Panc1 (cell line): ENCODE results near the gene COL4A2.
"Not testable (repeated sequence)": the region's sequence is repeated elsewhere in the genome, so short reads cannot be mapped to it uniquely, and the experiment has no call there.

Source experiments
- POLR2AphosphoS5 ChIP-seq: IDR thresholded peaks from 2 replicates; pipeline ENCODE4 v1.6.1; 2012; ENCODE audit warnings: mild to moderate bottlenecking, low read depth, low read length, moderate library complexity
- SIN3A ChIP-seq: IDR thresholded peaks from 2 replicates; pipeline ENCODE4 v1.6.1; 2012; ENCODE audit warnings: low read depth, mild to moderate bottlenecking, low read length, moderate library complexity, borderline replicate concordance; ENCODE audit not compliant: insufficient read depth
- TF ChIP-seq, protein P1 (sequence below): fragments of 450-650 bp; IDR thresholded peaks from 2 replicates; pipeline ENCODE4 v1.5.1; 2017; ENCODE audit warnings: mild to moderate bottlenecking
- TF ChIP-seq, protein P2 (sequence below), 2 experiments: IDR thresholded peaks; 2 replicates each; pipeline ENCODE4 v1.6.1; 2011 to 2012; ENCODE audit warnings: low read depth in 2 of 2, control low read depth in 1 of 2, low read length in 1 of 2, mild to moderate bottlenecking in 1 of 2, moderate library complexity in 1 of 2; ENCODE audit not compliant: insufficient read depth in 1 of 2

GRCh38 chr13:110313261-110313660, 6.2 kb downstream of the COL4A2 start:
- TF ChIP-seq, protein P1, sequence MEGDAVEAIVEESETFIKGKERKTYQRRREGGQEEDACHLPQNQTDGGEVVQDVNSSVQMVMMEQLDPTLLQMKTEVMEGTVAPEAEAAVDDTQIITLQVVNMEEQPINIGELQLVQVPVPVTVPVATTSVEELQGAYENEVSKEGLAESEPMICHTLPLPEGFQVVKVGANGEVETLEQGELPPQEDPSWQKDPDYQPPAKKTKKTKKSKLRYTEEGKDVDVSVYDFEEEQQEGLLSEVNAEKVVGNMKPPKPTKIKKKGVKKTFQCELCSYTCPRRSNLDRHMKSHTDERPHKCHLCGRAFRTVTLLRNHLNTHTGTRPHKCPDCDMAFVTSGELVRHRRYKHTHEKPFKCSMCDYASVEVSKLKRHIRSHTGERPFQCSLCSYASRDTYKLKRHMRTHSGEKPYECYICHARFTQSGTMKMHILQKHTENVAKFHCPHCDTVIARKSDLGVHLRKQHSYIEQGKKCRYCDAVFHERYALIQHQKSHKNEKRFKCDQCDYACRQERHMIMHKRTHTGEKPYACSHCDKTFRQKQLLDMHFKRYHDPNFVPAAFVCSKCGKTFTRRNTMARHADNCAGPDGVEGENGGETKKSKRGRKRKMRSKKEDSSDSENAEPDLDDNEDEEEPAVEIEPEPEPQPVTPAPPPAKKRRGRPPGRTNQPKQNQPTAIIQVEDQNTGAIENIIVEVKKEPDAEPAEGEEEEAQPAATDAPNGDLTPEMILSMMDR: not testable (repeated sequence)
- TF ChIP-seq POLR2AphosphoS5, SIN3A: not testable (repeated sequence)
- TF ChIP-seq, protein P2, sequence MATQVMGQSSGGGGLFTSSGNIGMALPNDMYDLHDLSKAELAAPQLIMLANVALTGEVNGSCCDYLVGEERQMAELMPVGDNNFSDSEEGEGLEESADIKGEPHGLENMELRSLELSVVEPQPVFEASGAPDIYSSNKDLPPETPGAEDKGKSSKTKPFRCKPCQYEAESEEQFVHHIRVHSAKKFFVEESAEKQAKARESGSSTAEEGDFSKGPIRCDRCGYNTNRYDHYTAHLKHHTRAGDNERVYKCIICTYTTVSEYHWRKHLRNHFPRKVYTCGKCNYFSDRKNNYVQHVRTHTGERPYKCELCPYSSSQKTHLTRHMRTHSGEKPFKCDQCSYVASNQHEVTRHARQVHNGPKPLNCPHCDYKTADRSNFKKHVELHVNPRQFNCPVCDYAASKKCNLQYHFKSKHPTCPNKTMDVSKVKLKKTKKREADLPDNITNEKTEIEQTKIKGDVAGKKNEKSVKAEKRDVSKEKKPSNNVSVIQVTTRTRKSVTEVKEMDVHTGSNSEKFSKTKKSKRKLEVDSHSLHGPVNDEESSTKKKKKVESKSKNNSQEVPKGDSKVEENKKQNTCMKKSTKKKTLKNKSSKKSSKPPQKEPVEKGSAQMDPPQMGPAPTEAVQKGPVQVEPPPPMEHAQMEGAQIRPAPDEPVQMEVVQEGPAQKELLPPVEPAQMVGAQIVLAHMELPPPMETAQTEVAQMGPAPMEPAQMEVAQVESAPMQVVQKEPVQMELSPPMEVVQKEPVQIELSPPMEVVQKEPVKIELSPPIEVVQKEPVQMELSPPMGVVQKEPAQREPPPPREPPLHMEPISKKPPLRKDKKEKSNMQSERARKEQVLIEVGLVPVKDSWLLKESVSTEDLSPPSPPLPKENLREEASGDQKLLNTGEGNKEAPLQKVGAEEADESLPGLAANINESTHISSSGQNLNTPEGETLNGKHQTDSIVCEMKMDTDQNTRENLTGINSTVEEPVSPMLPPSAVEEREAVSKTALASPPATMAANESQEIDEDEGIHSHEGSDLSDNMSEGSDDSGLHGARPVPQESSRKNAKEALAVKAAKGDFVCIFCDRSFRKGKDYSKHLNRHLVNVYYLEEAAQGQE (IDR thresholded peaks at IDR 0.05; ENCODE audit: insufficient read depth in 1 of 2, low read depth in 2 of 2, low read length in 1 of 2): not testable (repeated sequence)
